ENCODE results near the gene POLN.

POLN gene

DNA sequence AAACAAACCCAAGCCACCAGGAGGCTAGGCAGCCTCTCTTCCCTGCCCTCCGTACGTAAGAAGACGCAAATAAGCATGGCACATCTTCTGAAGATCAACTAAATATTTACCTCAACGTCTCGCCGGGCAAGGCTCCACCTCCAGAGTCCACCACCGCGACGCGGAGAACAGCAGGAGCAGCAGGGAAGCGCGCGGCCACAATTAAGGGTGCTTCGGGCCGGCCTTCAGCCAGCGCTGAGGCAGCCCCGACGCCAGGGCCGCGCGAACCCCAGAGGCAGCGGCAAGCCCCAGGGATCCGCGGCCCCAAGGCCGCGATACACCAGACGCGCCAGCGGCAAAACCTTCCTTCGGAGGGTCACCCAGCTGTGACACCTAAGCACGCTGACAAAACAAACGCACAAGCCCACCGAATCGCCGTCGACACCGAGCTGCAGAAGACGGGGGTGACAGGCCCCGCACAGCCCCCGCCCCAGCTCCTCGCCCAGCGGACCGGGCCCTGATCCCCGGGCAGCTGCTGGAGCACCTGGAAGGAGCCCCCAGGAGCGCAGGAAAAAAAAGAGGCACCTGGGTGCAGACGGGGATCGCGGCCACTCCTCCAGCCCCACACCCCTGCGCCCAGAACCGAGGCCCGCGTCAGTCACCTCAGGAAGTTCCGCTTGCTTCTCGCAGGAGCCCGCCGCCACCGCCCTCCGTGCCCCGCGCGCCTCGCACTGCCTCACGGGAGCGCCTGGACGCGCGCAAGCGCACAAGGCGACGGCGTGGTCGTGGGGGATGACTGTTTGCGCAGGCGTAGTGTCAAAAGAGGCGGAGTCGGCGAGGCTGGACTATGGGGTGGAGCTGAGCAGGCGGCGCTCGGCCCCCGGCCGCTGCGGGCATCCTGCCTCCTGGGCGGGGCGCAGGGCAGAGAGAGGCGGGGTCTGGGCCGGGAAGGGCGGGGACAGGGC, at the start of gene POLN, which contains the start of gene HAUS3:
Gene POLN (minus strand): TSS at position 712 of the 944 bp plus-strand sequence. CDS start 12,890 bp downstream, outside the sequence.
Gene HAUS3 (minus strand): TSS at position 712 of the 944 bp plus-strand sequence. CDS start 1,175 bp downstream, outside the sequence.
- in situ Hi-C loops (cut with MboI; ENCODE audit: low sequenced_read_pairs), result no loop called here

- in situ Hi-C loops (cut with MboI; ENCODE audit: low sequenced_read_pairs), result no loop called here
Measured at GRCh38 chr4:2290974-2291704, 49.2 kb upstream of the POLN start.

GRCh38 chr4:2290488-2290887, 48.6 kb upstream of the POLN start:
- in situ Hi-C loops (cut with MboI; ENCODE audit: low sequenced_read_pairs), result no loop called here

GRCh38 chr4:2289955-2290333, 48.0 kb upstream of the POLN start:
- in situ Hi-C loops (cut with MboI; ENCODE audit: low sequenced_read_pairs), result no loop called here

DNA sequence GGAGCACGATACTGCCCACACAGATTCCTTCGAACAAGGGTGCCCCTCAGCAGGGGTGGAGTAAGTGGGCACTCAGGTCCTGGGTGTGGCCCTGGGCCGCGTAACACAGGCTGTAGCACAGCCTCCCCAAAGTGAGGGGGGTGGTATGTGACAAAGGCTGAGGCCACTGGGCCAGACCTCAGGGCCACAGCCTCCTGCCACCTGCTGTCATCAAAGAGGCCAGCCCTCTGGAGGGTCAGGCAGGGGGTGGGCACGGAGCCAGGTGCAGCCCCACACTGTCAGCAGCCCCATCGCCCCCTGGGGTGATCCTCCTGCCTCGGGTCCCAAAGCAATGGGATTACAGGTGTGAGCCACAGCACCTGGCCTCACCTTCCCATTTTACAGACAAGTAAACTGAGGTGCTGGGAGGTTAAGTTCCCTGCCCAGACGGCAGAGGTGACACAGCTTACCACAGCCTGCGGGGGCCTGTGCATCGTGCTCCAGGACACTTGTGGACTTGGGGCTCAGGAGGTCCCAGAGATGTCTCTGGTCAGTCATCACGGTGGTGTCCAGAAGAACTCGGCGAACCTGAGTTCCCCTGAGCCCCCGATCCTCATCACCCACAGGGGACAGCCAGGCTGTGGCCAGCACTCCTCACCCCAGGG, 47.5 kb upstream of the POLN start:
- in situ Hi-C loops (cut with MboI; ENCODE audit: low sequenced_read_pairs), result no loop called here

DNA sequence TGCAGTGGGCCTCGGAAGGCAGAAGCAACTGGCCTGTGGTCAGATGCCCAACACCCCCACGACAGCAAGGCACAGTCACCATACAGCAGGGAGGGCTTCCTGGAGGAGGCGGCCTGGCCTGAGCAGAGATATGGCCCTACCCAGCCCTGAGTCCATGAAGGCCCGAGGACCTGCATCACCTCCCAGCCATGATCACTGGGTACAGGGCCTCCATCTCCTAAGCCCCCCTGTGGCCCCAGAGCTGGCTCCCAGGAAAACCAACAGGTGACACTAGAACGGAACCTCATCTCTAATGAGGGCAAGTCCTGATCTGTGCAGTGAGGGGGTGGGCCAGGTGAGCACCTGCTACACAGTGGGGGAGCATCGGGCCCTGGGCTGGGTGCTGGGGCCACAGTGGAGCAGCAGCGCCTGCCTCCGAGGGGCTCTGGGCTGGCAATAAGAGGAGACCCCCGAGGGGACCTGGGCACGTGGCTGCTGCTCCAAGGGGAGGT, 46.2 kb upstream of the POLN start:
- in situ Hi-C loops (cut with MboI; ENCODE audit: low sequenced_read_pairs), result no loop called here

DNA sequence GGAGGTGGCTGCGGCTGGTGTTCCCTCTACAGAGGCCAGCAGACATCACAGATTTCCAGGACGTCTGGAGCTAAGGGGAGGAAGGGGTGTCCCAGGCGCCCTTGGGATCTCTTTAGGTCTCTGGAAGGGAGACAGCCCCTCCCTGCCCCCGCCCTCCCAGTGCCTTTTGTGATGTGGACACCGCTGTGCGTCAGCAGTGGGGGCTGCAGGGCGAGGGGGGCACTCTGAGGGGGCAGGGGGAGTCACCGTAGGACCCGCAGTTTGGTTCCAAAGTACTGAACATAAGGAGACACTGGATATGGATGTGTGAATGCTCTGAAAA, 45.6 kb upstream of the POLN start:
- in situ Hi-C loops (cut with MboI; ENCODE audit: low sequenced_read_pairs), result no loop called here

DNA sequence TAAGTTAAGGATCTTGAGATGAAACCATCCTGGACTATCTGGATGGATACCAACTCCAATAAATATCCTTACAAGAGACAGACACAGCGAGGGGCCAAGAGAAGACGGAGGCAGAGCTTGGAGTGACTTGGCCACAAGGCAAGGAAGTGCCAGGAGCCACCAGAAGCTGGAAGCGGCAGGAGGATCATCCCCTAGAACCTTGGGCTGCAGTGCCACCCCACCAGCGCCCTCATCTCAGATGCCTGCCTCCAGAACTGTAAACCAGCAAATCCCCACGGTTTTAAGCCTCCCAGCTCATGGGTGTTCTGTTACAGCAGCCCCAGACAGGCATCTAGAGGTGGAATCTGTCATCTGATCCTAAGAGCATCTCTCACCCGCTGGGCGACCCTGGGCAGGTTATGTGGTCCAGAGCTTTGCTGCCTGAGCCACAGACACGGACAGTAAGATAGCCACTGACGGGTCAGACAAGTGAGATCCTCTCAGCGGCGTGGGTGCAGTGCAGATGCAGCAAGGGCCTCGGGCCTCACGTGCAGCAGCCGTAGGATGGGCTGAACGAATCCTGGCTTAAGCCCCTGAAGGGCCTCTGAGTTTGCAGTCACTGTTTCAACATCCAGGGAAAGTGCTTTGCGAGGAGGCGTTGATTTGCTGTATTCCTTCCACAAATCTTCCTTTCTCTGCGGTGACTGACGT, 45.1 kb upstream of the POLN start:
- in situ Hi-C loops (cut with MboI; ENCODE audit: low sequenced_read_pairs), result no loop called here

GRCh38 chr4:2285613-2286381, 43.9 kb upstream of the POLN start:
- in situ Hi-C loops (cut with MboI; ENCODE audit: low sequenced_read_pairs), result no loop called here

DNA sequence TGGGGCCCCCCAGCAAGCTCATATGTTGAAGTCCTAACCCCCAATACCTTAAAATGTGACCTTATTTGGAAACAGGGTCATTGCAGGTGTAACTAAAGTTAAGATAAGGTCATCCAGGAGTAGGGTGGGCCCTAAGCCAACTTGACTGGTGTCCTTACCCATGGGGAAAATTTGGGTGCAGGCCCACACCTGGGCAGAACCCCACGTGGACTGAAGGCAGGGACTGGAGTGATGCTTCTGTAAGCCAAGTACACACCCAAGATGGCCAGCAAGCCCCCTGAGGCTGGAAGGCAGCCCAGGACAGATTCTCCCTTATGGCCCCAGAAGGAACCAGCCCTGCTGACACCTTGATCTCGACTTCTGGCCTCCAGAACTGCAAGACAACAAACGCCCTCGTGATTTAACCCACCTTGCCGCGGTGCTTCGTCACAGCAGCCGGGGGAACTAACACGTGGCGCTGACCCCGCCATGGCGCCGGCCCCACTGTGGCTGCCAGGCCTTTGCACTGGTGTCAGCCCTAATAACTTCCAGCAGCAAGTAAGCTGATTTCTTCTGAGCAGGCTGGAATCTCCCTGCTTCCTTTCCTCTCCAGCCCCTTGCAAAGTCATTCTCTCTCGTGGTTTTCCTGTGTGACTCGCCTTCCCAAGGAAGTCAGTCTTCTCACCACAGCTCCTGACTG, 43.2 kb upstream of the POLN start:
- in situ Hi-C loops (cut with MboI; ENCODE audit: low sequenced_read_pairs), result no loop called here

GRCh38 chr4:2284161-2284933, 42.4 kb upstream of the POLN start:
- in situ Hi-C loops (cut with MboI; ENCODE audit: low sequenced_read_pairs), result no loop called here

DNA sequence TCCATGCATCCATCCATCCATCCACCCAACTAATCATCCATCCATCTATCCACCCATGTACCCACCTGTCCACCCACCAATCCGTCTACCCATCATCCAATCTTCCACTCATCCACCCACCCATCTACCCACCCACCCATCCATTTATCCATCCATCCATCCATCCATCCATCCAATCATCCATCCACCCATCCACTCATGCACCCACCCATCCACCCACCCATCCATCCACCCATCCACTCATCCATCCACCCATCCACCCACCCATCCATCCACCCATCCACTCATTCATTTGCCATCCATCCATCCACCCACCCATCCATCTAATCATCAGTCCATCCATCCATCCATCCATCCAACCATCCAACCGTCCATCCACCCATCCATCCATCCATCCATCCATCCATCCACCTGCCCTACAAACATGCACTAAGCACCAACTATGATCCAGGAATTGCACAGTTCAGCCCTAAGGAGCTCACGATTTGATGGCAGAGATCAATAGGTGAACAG, 41.3 kb upstream of the POLN start:
- in situ Hi-C loops (cut with MboI; ENCODE audit: low sequenced_read_pairs), result no loop called here

GRCh38 chr4:2281575-2282343, 39.8 kb upstream of the POLN start:
- in situ Hi-C loops (cut with MboI; ENCODE audit: low sequenced_read_pairs), result no loop called here

- in situ Hi-C loops (cut with MboI; ENCODE audit: low sequenced_read_pairs), result no loop called here
Measured at GRCh38 chr4:2280531-2281300, 38.8 kb upstream of the POLN start.

- in situ Hi-C loops (cut with MboI; ENCODE audit: low sequenced_read_pairs), result no loop called here
Measured at GRCh38 chr4:2277956-2278355, 36.0 kb upstream of the POLN start.

- in situ Hi-C loops (cut with MboI; ENCODE audit: low sequenced_read_pairs), result no loop called here
Measured at GRCh38 chr4:2276581-2277325, 34.8 kb upstream of the POLN start.
